Neural progenitor cell (in vitro differentiated cells): ENCODE results near the gene RIPK4. TPM values are rescaled to one million over a fixed set of nuclear protein-coding genes. Genes with fewer than 3 reads are reported as not detected.

ENCODE experiments used
- DNase-seq: peaks from one replicate; pipeline ENCODE4 v3.0.0-alpha.2; 2016; ENCODE audit warnings: low spot score
- H2AFZ ChIP-seq: fragments of 200-600 bp; sonication (generic); replicated peaks from 2 replicates; pipeline ENCODE4 v1.6.1; 2016; ENCODE audit warnings: antibody characterized with exemption
- H3F3A ChIP-seq: fragments of 200-600 bp; sonication (generic); 2 replicates; pipeline ENCODE4 v1.6.1; 2016; ENCODE audit warnings: antibody characterized with exemption, low read depth
- H3K27ac ChIP-seq: fragments of 200-600 bp; sonication (generic); 2 replicates; pipeline ENCODE4 v1.5.1; 2016; ENCODE audit warnings: mild to moderate bottlenecking
- H3K27me3 ChIP-seq: fragments of 200-600 bp; sonication (generic); 2 replicates; pipeline ENCODE4 v1.6.1; 2016; ENCODE audit warnings: mild to moderate bottlenecking, moderate library complexity
- H3K36me3 ChIP-seq: fragments of 200-600 bp; sonication (generic); 2 replicates; pipeline ENCODE4 v1.5.1; 2016
- H3K4me1 ChIP-seq: fragments of 200-600 bp; sonication (generic); 2 replicates; pipeline ENCODE4 v1.6.1; 2016; ENCODE audit warnings: mixed run types
- H3K4me2 ChIP-seq: fragments of 200-600 bp; sonication (generic); 2 replicates; pipeline ENCODE4 v1.6.1; 2016
- H3K4me3 ChIP-seq: fragments of 200-600 bp; sonication (generic); 2 replicates; pipeline ENCODE4 v1.5.1; 2016
- H3K79me2 ChIP-seq: fragments of 200-600 bp; sonication (generic); 2 replicates; pipeline ENCODE4 v1.6.1; 2016; ENCODE audit warnings: low read depth
- H3K9ac ChIP-seq: fragments of 200-600 bp; sonication (generic); 2 replicates; pipeline ENCODE4 v1.6.1; 2016
- H3K9me3 ChIP-seq: fragments of 200-600 bp; sonication (generic); 2 replicates; pipeline ENCODE4 v1.5.1; 2016; ENCODE audit warnings: low read depth
- H4K20me1 ChIP-seq: fragments of 200-600 bp; sonication (generic); 2 replicates; pipeline ENCODE4 v1.6.1; 2016; ENCODE audit warnings: low read depth
- H3K27ac Mint-ChIP-seq: 3 replicates; pipeline ENCODE4 v1.8.0; 2021; ENCODE audit warnings: mixed read lengths
- H3K27me3 Mint-ChIP-seq: 2 replicates; pipeline ENCODE4 v1.8.0; 2022; ENCODE audit warnings: low read depth, mild to moderate bottlenecking, inconsistent platforms, moderate library complexity, mixed read lengths; ENCODE audit not compliant: insufficient read depth
- H3K36me3 Mint-ChIP-seq: 3 replicates; pipeline ENCODE4 v1.8.0; 2021; ENCODE audit warnings: mixed read lengths
- H3K4me1 Mint-ChIP-seq: 3 replicates; pipeline ENCODE4 v1.8.0; 2021; ENCODE audit warnings: mixed read lengths
- H3K4me3 Mint-ChIP-seq: 3 replicates; pipeline ENCODE4 v1.8.0; 2021; ENCODE audit warnings: mild to moderate bottlenecking, moderate library complexity, mixed read lengths
- H3K9me3 Mint-ChIP-seq: 3 replicates; pipeline ENCODE4 v1.8.0; 2020; ENCODE audit warnings: mixed read lengths
- EZH2 ChIP-seq: fragments of 200-600 bp; sonication (generic); IDR thresholded peaks from 2 replicates; pipeline ENCODE4 v1.6.1; 2017; ENCODE audit warnings: antibody characterized with exemption, mild to moderate bottlenecking, moderate library complexity
- EZH2phosphoT487 ChIP-seq: fragments of 200-600 bp; sonication (generic); IDR thresholded peaks from 2 replicates; pipeline ENCODE4 v1.6.1; 2017; ENCODE audit warnings: antibody characterized with exemption
- microRNA-seq: library from miRNA; unstranded; fragments of <30 nt; microRNA quantifications from one replicate; pipeline ENCODE4, GENCODE V29; 2016
- small RNA-seq: library from RNA; depleted of rRNA; stranded (forward); fragments of <200 nt; gene quantifications from one replicate; pipeline ENCODE3, GENCODE V24; 2015
- total RNA-seq: library from RNA; depleted of rRNA; stranded (reverse); fragments of >200 nt; gene quantifications from 2 replicates; pipeline ENCODE4 v1.2.3, GENCODE V29; 2015; ENCODE audit warnings: low replicate concordance
- TF ChIP-seq, protein P1 (sequence below): fragments of 200-600 bp; sonication (generic); IDR thresholded peaks from 2 replicates; pipeline ENCODE4 v1.5.1; 2017; ENCODE audit warnings: antibody characterized with exemption, mild to moderate bottlenecking

The RIPK4 gene
- total RNA-seq, 1 donor from 2014 or later = 1.3 TPM

DNA sequence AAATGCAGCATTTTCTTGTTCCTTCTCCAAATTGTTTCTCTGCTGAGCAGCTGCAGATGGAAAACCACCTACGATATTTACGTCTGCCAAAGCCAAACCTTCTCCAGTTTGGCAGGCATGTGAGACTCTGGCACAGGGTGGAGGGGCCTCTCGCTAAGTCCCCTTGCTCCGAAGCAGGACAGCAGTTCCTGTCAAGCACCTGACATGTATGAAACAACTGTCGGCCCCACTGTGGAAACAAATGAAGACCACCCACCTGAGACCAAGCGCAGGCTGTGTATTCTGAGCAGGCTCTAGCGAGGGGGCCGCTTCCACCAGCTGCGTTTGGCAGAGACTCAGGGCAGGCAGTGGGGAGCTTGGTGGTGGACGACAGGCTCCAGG is 74.7 kb downstream of the RIPK4 start:
- no peak for DNase-seq
- Histone ChIP-seq H3K9me3 (no peaks in the 10 kb centered on the region), H3K27me3 (no peaks in the 10 kb centered on the region), H3K4me3 (no peak overlapping the region), H3F3A (no peaks in the 10 kb centered on the region), H3K79me2 (no peaks in the 10 kb centered on the region), H3K27ac (no peak overlapping the region), H4K20me1 (no peaks in the 10 kb centered on the region), H3K9ac (no peak overlapping the region), H3K36me3 (no peaks in the 10 kb centered on the region), H3K4me2 (no peak overlapping the region), H2AFZ (no peak overlapping the region), H3K4me1 (no peaks in the 10 kb centered on the region)
- H3K27ac Mint-ChIP-seq = no peak overlapping the region
- H3K4me1 Mint-ChIP-seq = peaks cover 5% of the 10 kb centered on the region
- H3K4me3 Mint-ChIP-seq = no peak overlapping the region
- H3K27me3 Mint-ChIP-seq = peaks cover 13% of the 10 kb centered on the region
- no peaks in the 10 kb centered on the region for H3K36me3 Mint-ChIP-seq
- H3K9me3 Mint-ChIP-seq = peaks cover 11% of the 10 kb centered on the region
- TF ChIP-seq, protein P1, sequence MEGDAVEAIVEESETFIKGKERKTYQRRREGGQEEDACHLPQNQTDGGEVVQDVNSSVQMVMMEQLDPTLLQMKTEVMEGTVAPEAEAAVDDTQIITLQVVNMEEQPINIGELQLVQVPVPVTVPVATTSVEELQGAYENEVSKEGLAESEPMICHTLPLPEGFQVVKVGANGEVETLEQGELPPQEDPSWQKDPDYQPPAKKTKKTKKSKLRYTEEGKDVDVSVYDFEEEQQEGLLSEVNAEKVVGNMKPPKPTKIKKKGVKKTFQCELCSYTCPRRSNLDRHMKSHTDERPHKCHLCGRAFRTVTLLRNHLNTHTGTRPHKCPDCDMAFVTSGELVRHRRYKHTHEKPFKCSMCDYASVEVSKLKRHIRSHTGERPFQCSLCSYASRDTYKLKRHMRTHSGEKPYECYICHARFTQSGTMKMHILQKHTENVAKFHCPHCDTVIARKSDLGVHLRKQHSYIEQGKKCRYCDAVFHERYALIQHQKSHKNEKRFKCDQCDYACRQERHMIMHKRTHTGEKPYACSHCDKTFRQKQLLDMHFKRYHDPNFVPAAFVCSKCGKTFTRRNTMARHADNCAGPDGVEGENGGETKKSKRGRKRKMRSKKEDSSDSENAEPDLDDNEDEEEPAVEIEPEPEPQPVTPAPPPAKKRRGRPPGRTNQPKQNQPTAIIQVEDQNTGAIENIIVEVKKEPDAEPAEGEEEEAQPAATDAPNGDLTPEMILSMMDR = no peak
- no peak for TF ChIP-seq EZH2
- TF ChIP-seq EZH2phosphoT487 = no peak

DNA sequence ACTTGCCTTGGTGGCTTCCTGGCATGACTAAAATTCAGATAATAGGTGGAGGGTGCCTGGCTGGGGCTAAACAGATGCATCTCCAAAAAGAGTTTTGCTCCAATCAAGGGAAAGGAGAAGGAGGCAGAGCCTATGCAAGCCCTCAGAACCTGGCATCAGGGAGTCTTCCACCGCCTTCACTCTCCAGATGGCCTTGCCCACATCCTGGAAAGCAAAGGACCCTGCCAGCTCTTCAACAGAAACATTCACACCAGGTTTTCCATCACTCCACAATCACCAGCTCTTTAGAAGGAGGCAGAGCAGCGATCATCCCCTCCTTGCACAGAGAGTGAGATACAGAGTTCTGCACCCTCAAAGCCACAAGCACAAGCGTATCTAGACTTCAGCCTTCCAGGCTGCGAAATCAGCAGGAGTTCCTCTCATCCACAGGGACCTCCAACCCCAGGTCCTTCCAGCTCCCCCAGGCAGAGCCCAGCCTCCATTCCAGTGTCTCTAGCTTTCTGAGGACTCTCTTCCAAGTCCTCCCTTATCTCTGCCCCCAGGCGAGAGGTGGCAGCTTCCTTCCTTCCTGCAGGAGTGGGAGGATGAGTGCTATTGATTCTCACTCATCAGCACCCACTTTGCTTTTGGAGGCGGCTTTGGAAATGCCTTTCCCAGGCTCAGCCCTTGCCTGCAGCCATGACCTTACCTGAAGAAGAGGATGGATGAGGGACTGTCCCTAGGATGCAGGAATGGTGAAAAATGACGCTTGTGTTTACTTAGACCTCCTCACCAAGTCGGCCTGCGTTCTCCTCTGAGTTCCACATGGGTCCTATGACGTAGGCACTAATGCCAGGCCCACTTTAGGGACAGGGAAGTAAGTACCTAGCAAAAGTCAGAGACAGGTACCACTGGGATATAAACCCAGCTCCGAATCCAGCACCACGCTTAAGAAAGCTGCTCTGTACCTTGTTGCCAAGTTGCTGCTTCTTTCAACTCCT is 75.4 kb downstream of the RIPK4 start:
- no peaks in the 10 kb centered on the region for H3K36me3 ChIP-seq
- no peaks in the 10 kb centered on the region for H3K4me1 ChIP-seq
- no peak overlapping the region for H3K9ac ChIP-seq
- no peaks in the 10 kb centered on the region for H3F3A ChIP-seq
- H3K36me3 Mint-ChIP-seq = no peaks in the 10 kb centered on the region
- H3K9me3 Mint-ChIP-seq = peaks cover 11% of the 10 kb centered on the region
- no peak overlapping the region for H3K27ac Mint-ChIP-seq
- DNase-seq = no peak
- no peak overlapping the region for H3K4me3 ChIP-seq
- no peak for TF ChIP-seq EZH2
- no peaks in the 10 kb centered on the region for H3K79me2 ChIP-seq
- H2AFZ ChIP-seq = no peak overlapping the region
- H4K20me1 ChIP-seq = no peaks in the 10 kb centered on the region
- no peak overlapping the region for H3K4me2 ChIP-seq
- H3K27me3 ChIP-seq = no peaks in the 10 kb centered on the region
- H3K4me3 Mint-ChIP-seq = no peak overlapping the region
- H3K27ac ChIP-seq = no peak overlapping the region
- peaks cover 12% of the 10 kb centered on the region for H3K4me1 Mint-ChIP-seq
- peaks cover 13% of the 10 kb centered on the region for H3K27me3 Mint-ChIP-seq
- no peaks in the 10 kb centered on the region for H3K9me3 ChIP-seq

Small RNA genes lying within 50 kb of the gene (microRNA-seq; reads per million reads assigned to microRNA genes)
- gene MIR6814 = not detected

Small RNA genes lying within 50 kb of the gene (small RNA-seq; reads per million reads assigned to genes)
- gene MIR6814 = not detected

Other genes with a start within 250 kb of the RIPK4 start
- 9.0 and 10.4 TPM in 2 replicates for gene PRDM15, start 112.3 kb upstream of the RIPK4 start, total RNA-seq
- gene C2CD2, start 187.0 kb upstream of the RIPK4 start, total RNA-seq = 15.3 and 19.6 TPM in 2 replicates
- gene ZBTB21, start 243.3 kb upstream of the RIPK4 start, total RNA-seq = 24.2 and 25.3 TPM in 2 replicates